Lung (tissue), 12 donors: ENCODE data around the gene RNU1-2. TPM values are rescaled to one million over a fixed set of nuclear protein-coding genes. Genes with fewer than 3 reads are reported as not detected.

ENCODE experiments used
- ATAC-seq: fragments of 200-7000 bp; cut with Tn5 transposase; one replicate; pipeline ENCODE4 v1.9.1; 2020; ENCODE audit warnings: moderate number of reproducible peaks; ENCODE audit not compliant: insufficient read depth, low FRiP score
- DNase-seq, 3 donors: peaks; one replicate each; pipeline ENCODE4 v3.0.0-alpha.2; 2013 to 2017
- H3K27ac ChIP-seq, 2 donors: one replicate each; pipeline ENCODE4 v1.5.1; 2013; ENCODE audit warnings: mild to moderate bottlenecking in 2 of 2, moderate library complexity in 2 of 2, control low read depth in 1 of 2, inconsistent platforms in 1 of 2, low read depth in 1 of 2, low read length in 1 of 2
- H3K27me3 ChIP-seq, 3 donors: one replicate each; pipeline ENCODE4 v1.5.1; 2013; ENCODE audit warnings: low read length in 2 of 3; ENCODE audit not compliant: control insufficient read depth in 3 of 3, insufficient read depth in 3 of 3
- H3K36me3 ChIP-seq, 4 donors: one replicate each; pipeline ENCODE4 v1.5.1; 2013; ENCODE audit warnings: low read length in 4 of 4, mild to moderate bottlenecking in 1 of 4, moderate library complexity in 1 of 4; ENCODE audit not compliant: control insufficient read depth in 4 of 4, insufficient read depth in 4 of 4
- H3K4me1 ChIP-seq, 5 donors: one replicate each; pipeline ENCODE4 v1.5.1; 2013; ENCODE audit warnings: low read length in 5 of 5, mild to moderate bottlenecking in 2 of 5, moderate library complexity in 1 of 5; ENCODE audit not compliant: control insufficient read depth in 5 of 5, insufficient read depth in 5 of 5
- H3K4me3 ChIP-seq: one replicate; pipeline ENCODE4 v1.5.1; 2013; ENCODE audit warnings: mild to moderate bottlenecking, control low read depth, moderate library complexity
- H3K9ac ChIP-seq, 2 donors: one replicate each; pipeline ENCODE4 v1.5.1; 2013; ENCODE audit warnings: low read length in 2 of 2, control low read depth in 1 of 2; ENCODE audit not compliant: insufficient read depth in 1 of 2
- H3K9me3 ChIP-seq, 4 donors: one replicate each; pipeline ENCODE4 v1.5.1; 2013; ENCODE audit warnings: low read length in 3 of 4, mild to moderate bottlenecking in 1 of 4, moderate library complexity in 1 of 4; ENCODE audit not compliant: control insufficient read depth in 4 of 4, insufficient read depth in 3 of 4
- WGBS, 2 donors: extraction: QIAGEN DNeasy Blood & Tissue Kit; methylation state at CpG; one replicate each; pipeline ENCODE4 v1.1.7; 2013; 5-methylcytosine and 5-hydroxymethylcytosine counted together
- polyA plus RNA-seq, 2 donors: library from polyadenylated mRNA; stranded (reverse); fragments of 200-250 nt; gene quantifications; one replicate each; pipeline ENCODE4 v1.2.1, GENCODE V29; 2013
- total RNA-seq, 2 donors: library from RNA; depleted of rRNA in 1 of 2; stranded (reverse); fragments of >200 nt in 1 of 2; gene quantifications; one replicate each; pipeline ENCODE4 v1.2.1, GENCODE V29; 2014 to 2021
- TF ChIP-seq, protein P1 (sequence below): IDR thresholded peaks from 2 replicates; pipeline ENCODE4 v1.5.1; 2012; ENCODE audit warnings: mild to moderate bottlenecking; ENCODE audit errors: control extremely low read depth, extremely low read depth
- donor health status: control.
- donor health status: control.
- donor health status: Bipolar disorder and iron deficiency.
- donor health status: healthy.
- donor health status: DM: yes; HTN: yes; CAD: no.

Gene RNU1-2
- total and polyA plus RNA-seq, 4 donors = under 0.01 to 3,134 TPM; not detected in 2

DNA sequence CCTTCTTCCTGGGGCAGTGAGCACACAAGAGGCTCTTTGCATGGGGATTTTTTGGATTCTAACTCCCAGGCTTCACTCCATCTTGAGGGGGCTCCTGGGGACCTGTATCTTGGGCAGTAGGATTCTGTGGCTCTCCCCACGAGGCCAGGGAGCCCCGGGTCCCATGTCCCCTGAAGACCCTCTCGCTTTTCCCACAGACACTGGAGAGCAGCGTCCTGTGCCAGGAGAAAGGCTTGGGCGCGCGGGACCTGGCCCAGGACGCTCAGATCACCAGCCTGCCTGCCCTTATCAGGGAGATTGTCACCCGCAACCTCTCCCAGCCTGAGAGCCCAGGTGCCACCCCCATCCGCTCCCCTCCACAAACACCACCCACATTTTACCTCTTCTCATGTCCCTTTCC, 26.7 kb downstream of the RNU1-2 start:
- WGBS, 2 donors = 87 to 93% methylated on average over 10 of the region's 10 CpGs
- Histone ChIP-seq H3K9ac (no peak overlapping the region), H3K27me3 (no peaks in the 10 kb centered on the region), H3K27ac (no peak overlapping the region), H3K4me3 (no peak overlapping the region), H3K4me1 (peaks cover 0 to 24% (median 12%) of the 10 kb centered on the region in 5 donors), H3K36me3 (no peaks in the 10 kb centered on the region), H3K9me3 (no peaks in the 10 kb centered on the region)
- ATAC-seq (no peak), DNase-seq (no peak)
- TF ChIP-seq, protein P1, sequence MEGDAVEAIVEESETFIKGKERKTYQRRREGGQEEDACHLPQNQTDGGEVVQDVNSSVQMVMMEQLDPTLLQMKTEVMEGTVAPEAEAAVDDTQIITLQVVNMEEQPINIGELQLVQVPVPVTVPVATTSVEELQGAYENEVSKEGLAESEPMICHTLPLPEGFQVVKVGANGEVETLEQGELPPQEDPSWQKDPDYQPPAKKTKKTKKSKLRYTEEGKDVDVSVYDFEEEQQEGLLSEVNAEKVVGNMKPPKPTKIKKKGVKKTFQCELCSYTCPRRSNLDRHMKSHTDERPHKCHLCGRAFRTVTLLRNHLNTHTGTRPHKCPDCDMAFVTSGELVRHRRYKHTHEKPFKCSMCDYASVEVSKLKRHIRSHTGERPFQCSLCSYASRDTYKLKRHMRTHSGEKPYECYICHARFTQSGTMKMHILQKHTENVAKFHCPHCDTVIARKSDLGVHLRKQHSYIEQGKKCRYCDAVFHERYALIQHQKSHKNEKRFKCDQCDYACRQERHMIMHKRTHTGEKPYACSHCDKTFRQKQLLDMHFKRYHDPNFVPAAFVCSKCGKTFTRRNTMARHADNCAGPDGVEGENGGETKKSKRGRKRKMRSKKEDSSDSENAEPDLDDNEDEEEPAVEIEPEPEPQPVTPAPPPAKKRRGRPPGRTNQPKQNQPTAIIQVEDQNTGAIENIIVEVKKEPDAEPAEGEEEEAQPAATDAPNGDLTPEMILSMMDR = no peak

DNA sequence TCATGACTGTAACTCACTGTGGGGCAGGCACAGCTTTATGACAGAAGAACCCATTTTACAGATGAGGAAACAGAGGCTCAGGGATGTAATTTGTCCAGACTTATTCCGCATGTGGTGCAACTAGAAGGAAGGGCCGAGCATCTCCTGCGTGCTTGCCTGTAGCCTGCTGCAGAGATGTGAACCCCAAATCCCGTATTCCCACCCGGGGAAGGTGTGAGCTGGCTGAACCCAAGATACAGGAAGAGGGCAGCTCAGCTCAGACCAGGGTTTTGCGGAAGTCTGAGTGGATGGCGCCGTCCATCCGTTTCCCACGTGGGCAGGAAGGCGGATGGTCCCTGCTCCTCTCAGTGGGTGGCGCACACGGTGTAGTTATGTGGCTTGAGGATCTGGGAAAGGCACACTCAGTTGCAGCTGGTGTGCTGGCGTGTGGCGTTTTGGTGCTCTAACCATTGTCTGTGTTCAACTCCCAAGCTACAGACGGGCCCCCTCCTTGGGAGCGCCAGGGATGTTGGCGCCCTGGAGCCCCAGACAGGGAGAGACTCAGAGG, 27.2 kb downstream of the RNU1-2 start:
- no peaks in the 10 kb centered on the region for H3K27me3 ChIP-seq
- H3K27ac ChIP-seq = no peak overlapping the region
- H3K4me1 ChIP-seq = peaks cover 0 to 24% (median 12%) of the 10 kb centered on the region in 5 donors
- no peak overlapping the region for H3K4me3 ChIP-seq
- no peak overlapping the region for H3K9ac ChIP-seq
- TF ChIP-seq, protein P1 = no peak
- H3K9me3 ChIP-seq = no peaks in the 10 kb centered on the region
- no peak for ATAC-seq
- peak in 1 of 3 donors; percentile 43 for DNase-seq
- H3K36me3 ChIP-seq = no peaks in the 10 kb centered on the region
- 72 to 91% methylated on average over 18 of the region's 18 CpGs for WGBS, 2 donors

DNA sequence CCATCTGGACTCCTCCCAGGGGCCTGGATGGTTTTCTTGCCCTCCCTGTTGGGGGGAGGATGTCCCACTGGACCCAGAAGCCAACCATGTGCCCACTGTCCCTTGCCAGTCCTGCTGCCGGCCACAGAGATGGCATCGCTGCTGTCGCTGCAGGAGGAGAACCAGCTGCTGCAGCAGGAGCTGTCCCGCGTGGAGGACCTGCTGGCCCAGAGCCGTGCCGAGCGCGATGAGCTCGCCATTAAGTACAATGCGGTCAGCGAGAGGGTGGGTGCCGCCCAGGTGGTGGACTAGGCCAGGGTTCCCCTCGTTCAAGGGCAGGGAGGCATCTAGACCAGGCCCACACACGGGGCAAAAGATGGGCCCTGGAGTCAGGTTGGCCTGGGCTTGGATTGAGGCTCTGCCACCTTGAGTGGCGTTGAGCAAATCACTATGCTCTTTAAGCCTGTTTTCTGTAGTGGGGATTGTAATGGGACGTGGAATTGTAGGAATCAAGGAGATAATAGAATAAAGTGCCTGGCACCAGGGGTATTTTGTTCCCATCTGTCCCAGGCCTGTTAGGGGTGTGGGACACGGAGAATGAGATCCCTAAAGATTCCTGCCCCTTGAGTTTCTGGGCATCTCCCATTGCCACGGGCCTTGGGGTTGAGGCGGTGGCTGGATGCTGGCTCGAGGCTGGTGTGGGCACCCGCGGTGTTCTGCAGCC, 28.6 kb downstream of the RNU1-2 start:
- no peak overlapping the region for H3K27ac ChIP-seq
- H3K36me3 ChIP-seq = no peaks in the 10 kb centered on the region
- H3K4me1 ChIP-seq = peaks cover 0 to 24% (median 12%) of the 10 kb centered on the region in 5 donors
- TF ChIP-seq, protein P1 = no peak
- H3K4me3 ChIP-seq = no peak overlapping the region
- DNase-seq (no peak), ATAC-seq (no peak)
- WGBS, 2 donors = 90 to 93% methylated on average over 23 of the region's 23 CpGs
- no peaks in the 10 kb centered on the region for H3K9me3 ChIP-seq
- no peak overlapping the region for H3K9ac ChIP-seq
- H3K27me3 ChIP-seq = no peaks in the 10 kb centered on the region
